ENCODE measurements around the gene TNNT2. TPM values are rescaled to one million over a fixed set of nuclear protein-coding genes. Genes with fewer than 3 reads are reported as not detected.

Gene TNNT2
- total RNA-seq, 1 donor from 2014 or later, result 21.3 TPM

DNA sequence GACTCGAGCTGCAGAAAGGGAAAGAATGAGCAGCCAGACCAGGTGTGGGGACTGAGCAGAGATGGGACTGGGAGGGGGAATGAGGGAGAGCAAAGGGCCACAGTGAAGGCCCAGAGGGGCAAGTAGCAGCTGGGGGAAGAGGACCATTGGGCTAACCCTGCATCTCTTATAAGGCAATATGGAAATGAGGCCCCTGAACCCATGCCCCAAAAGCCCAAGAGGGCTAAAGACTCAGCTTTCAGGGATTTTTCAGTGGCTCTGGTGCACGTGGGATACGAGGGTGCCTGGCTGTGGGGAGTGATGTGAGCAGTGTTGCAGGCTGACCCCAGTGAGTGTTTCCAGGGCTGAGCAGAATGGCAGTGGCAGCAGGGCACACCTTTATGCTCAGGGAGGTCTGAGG is 44.5 kb upstream of the TNNT2 start:
- Mint-ChIP-seq H3K4me1 (ENCODE audit: unreplicated experiment) (peaks cover 11% of the 10 kb centered on the region), H3K4me3 (no peak overlapping the region), H3K9me3 (no peaks in the 10 kb centered on the region), H3K36me3 (no peaks in the 10 kb centered on the region), H3K27me3 (peaks cover 7% of the 10 kb centered on the region), H3K27ac (no peak overlapping the region)
- TF ChIP-seq, protein P1, sequence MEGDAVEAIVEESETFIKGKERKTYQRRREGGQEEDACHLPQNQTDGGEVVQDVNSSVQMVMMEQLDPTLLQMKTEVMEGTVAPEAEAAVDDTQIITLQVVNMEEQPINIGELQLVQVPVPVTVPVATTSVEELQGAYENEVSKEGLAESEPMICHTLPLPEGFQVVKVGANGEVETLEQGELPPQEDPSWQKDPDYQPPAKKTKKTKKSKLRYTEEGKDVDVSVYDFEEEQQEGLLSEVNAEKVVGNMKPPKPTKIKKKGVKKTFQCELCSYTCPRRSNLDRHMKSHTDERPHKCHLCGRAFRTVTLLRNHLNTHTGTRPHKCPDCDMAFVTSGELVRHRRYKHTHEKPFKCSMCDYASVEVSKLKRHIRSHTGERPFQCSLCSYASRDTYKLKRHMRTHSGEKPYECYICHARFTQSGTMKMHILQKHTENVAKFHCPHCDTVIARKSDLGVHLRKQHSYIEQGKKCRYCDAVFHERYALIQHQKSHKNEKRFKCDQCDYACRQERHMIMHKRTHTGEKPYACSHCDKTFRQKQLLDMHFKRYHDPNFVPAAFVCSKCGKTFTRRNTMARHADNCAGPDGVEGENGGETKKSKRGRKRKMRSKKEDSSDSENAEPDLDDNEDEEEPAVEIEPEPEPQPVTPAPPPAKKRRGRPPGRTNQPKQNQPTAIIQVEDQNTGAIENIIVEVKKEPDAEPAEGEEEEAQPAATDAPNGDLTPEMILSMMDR (conservative IDR thresholded peaks at IDR 0.05), result no peak
- no peak for DNase-seq (ENCODE audit: extremely low spot score, unreplicated experiment)

DNA sequence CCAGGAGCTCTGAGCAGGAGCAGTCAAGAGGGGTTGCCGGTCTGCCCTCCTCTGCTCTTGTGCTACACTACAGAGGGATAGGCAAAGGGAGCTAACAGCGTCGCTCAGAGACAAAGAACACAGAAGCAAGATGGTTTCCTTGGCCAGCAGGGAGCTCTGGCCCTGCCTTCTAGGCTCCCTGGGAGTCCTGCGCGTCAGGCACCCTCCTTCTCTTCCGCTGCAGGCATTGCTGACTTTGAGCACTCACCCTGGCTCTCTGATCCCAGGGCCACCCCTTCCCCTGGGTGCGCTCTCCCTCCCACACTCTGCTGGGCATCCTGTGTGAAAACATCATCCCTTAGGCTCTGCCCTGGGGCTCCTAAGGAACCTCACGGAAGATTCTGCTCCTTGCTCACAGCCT is 43.6 kb upstream of the TNNT2 start:
- Mint-ChIP-seq H3K36me3 (no peaks in the 10 kb centered on the region), H3K27me3 (peaks cover 13% of the 10 kb centered on the region), H3K4me3 (no peak overlapping the region), H3K27ac (no peak overlapping the region), H3K4me1 (ENCODE audit: unreplicated experiment) (peaks cover 11% of the 10 kb centered on the region), H3K9me3 (no peaks in the 10 kb centered on the region)
- TF ChIP-seq, protein P1 (conservative IDR thresholded peaks at IDR 0.05), result no peak
- no peak for DNase-seq (ENCODE audit: extremely low spot score, unreplicated experiment)

DNA sequence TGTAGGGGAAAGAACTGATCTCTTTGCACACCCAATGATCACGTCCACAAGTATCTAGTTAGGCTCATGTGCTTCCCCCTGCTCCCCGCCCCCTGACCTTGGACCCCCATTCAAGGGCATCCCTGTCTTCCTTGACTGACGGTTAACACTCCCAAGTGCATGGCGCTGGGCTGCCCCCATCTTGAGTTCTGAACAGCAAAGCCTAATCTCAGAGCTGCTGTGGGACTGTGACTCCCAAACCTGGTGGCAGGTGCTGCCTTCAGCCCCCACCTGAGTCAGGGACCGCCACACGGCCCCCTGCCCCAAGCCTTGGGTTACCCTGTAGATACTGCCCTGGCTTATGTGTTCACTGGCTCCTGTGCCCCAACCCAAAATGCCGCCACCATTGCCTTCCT is 43.1 kb upstream of the TNNT2 start:
- Mint-ChIP-seq H3K27me3 (peaks cover 13% of the 10 kb centered on the region), H3K36me3 (no peaks in the 10 kb centered on the region), H3K4me1 (ENCODE audit: unreplicated experiment) (peaks cover 11% of the 10 kb centered on the region), H3K4me3 (no peak overlapping the region), H3K27ac (no peak overlapping the region), H3K9me3 (no peaks in the 10 kb centered on the region)
- DNase-seq (ENCODE audit: extremely low spot score, unreplicated experiment), result no peak
- TF ChIP-seq, protein P1 (conservative IDR thresholded peaks at IDR 0.05), result no peak

DNA sequence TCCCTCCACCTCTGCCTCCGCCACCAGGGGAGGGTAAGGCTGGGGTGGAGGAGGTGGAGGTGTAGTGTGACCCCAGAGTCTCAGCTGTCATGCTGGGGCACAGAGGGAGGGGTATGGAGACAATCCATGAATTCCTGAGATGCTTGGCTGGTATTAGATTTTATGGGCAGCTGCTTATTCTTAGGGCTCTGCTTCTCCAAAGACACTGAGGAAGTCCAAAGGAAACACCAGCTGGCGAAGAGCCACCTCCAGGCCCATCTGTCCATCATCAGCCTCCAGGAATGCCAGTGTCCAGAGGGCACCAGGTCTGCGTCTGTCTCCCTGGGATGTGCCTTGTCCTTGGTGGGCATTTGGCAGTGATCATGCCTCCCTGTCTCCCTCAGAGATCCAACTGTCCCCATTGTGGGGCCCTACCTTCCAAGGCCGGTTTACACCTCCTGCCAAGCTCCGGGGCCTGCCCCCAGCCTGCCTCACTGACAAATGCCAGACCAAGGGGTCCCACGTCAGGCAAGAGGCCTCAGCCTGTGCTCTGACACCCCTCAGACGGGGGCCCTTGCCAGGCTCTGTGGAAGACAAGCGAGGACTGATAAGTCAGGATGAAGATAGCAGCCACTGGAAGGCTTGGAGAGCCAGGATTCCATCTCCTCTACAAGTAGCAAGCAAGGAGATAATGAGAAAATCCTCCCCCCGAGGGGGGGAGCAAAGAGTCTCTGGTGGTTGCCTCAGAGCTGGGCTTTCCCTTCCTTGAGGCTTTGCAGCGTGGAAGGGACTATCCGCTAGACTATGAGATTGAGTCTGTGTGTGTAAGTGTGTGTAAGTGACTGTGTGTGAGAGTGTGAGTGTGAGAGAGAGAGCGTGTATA is 42.5 kb upstream of the TNNT2 start:
- TF ChIP-seq, protein P1 (conservative IDR thresholded peaks at IDR 0.05), result no peak
- H3K27ac Mint-ChIP-seq, result no peak overlapping the region
- H3K36me3 Mint-ChIP-seq, result no peaks in the 10 kb centered on the region
- peaks cover 13% of the 10 kb centered on the region for H3K27me3 Mint-ChIP-seq
- no peak for DNase-seq (ENCODE audit: extremely low spot score, unreplicated experiment)
- no peak overlapping the region for H3K4me3 Mint-ChIP-seq
- peaks cover 11% of the 10 kb centered on the region for H3K4me1 Mint-ChIP-seq (ENCODE audit: unreplicated experiment)
- H3K9me3 Mint-ChIP-seq, result no peaks in the 10 kb centered on the region

DNA sequence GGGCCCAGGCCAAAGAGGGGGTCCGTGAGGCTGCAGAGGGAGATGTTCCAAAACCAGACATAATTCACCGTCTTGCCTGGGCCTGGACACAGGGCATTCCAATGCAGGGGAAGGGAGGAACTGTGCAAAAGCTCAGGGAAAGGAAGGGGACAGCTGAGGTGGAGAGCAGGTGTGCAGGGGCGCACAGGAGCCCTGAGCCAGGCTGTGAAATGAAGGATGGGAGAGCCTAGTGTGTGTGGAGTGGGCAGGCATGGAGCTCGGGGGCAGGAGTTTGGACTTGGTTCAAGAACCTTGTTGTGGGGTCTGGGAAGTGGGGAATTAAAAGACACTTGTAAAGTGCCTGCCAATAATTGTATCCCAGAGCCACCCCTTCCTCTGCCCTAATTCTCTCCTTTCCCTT is 41.8 kb upstream of the TNNT2 start:
- Mint-ChIP-seq H3K36me3 (no peaks in the 10 kb centered on the region), H3K27me3 (peaks cover 13% of the 10 kb centered on the region), H3K27ac (no peak overlapping the region), H3K4me3 (no peak overlapping the region), H3K4me1 (ENCODE audit: unreplicated experiment) (peaks cover 11% of the 10 kb centered on the region), H3K9me3 (no peaks in the 10 kb centered on the region)
- no peak for DNase-seq (ENCODE audit: extremely low spot score, unreplicated experiment)
- TF ChIP-seq, protein P1 (conservative IDR thresholded peaks at IDR 0.05), result no peak
